Measurements from ENCODE around the gene TCTA.

The TCTA gene

DNA sequence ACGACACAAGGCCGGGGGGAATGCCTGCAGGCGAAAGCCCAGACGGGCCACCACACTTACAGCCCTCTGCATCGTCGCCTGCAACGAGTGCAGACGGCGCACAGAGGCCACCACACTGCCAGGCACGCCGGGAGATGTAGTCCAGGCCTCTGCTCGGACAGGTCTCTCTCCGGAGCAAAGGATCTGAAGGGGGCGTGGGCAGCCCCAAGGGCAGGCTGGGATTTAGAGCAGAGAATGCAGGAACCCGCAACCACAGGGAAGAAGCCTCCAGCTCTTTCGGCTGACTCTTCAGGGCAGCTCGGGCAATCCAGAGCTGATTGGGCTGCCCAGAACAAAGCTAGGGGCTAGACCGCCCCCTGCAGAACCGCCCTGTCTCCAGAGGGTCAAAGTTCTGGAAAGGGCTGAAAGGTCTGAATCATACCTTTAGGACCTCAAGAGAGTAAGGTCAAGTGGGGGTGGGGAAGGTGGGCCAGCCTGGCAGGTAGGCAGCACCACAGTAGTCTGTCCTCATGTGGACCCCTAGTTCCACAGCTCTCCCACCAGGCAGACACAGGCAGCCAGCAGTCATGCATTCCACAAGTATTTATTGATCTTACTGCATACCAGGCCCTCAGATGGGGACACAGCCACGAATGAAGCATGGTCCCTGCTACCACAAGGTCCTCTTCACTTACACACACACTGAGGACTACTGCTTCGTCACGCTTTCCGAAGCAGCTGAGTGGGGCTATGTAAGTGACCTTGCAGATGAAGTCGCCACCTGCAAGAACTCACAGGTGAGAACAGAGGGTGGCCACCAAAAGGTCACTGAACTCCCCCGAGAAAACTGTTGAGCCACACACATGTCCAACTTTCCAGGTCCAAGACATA, 10.4 kb downstream of the TCTA start, which contains the start of gene AMT:
Gene AMT (minus strand): TSS at position 95 of the 870 bp plus-strand sequence. CDS start 23 bp downstream, at position 72.
- TF ChIP-seq, protein P1, sequence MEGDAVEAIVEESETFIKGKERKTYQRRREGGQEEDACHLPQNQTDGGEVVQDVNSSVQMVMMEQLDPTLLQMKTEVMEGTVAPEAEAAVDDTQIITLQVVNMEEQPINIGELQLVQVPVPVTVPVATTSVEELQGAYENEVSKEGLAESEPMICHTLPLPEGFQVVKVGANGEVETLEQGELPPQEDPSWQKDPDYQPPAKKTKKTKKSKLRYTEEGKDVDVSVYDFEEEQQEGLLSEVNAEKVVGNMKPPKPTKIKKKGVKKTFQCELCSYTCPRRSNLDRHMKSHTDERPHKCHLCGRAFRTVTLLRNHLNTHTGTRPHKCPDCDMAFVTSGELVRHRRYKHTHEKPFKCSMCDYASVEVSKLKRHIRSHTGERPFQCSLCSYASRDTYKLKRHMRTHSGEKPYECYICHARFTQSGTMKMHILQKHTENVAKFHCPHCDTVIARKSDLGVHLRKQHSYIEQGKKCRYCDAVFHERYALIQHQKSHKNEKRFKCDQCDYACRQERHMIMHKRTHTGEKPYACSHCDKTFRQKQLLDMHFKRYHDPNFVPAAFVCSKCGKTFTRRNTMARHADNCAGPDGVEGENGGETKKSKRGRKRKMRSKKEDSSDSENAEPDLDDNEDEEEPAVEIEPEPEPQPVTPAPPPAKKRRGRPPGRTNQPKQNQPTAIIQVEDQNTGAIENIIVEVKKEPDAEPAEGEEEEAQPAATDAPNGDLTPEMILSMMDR (IDR thresholded peaks at IDR 0.05; ENCODE audit: low read depth, low read length), result no peak
- no peak within 1 kb of the TSS for H3K4me3 ChIP-seq (ENCODE audit: low read depth, low read length)

DNA sequence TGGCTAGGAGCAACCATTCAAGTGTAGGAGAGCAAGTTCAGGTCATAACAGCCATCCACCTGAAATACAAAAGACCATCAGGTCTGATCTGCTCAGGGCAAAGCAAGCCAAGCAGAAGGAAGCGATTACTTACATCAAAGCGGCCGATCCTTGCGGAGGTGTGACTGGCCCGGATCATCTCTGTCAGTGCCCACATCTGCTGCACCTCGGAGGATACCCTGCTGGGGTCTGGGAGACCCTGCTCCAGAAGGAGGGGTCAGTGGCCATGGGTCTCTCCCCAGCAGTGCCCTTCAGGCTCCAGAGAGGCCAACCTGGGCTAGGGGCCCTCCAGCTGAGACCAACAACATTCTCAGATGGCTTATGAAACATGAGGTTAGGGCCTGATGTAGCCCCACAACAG, 12.6 kb downstream of the TCTA start:
- no peak overlapping the region for H3K4me3 ChIP-seq (ENCODE audit: low read depth, low read length)
- TF ChIP-seq, protein P1 (IDR thresholded peaks at IDR 0.05; ENCODE audit: low read depth, low read length), result no peak

DNA sequence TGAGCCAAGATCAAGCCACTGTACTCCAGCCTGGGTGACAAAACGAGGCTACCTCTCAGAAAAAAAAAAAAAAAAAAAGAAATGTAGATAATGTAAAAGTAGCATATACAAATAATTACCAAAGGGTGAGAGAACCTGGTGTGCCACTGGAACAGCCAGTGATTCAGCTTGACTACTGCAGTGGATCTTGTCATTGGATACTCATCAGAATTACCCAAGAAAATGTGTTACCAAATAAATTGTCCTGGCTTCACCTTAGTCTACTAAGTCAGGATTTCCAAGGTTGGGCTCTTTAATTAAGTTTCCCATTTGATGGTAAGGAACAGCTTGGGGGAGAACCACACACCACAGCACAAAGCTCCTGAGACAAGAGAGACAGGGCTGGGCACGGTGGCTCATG, 15.4 kb downstream of the TCTA start:
- TF ChIP-seq, protein P1 (IDR thresholded peaks at IDR 0.05; ENCODE audit: low read depth, low read length), result no peak
- no peak overlapping the region for H3K4me3 ChIP-seq (ENCODE audit: low read depth, low read length)

DNA sequence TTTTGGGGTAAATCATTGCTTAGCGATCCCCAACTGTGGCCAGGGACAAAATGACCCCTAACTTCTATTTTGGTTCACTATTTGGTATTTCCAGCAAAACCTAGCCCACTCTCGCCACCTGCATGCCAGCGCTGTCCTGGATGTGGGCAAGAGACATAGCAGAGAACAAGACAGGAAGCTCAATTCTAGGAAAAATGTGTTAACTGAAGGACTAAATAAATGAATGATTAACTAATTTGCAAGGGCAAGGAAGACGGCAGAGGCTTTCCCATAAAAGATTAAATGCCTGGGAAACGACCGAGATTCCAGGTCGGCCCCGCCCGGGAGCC, 16.5 kb downstream of the TCTA start:
- TF ChIP-seq, protein P1 (IDR thresholded peaks at IDR 0.05; ENCODE audit: low read depth, low read length), result no peak
- H3K4me3 ChIP-seq (ENCODE audit: low read depth, low read length), result peak overlapping the region; percentile 67

DNA sequence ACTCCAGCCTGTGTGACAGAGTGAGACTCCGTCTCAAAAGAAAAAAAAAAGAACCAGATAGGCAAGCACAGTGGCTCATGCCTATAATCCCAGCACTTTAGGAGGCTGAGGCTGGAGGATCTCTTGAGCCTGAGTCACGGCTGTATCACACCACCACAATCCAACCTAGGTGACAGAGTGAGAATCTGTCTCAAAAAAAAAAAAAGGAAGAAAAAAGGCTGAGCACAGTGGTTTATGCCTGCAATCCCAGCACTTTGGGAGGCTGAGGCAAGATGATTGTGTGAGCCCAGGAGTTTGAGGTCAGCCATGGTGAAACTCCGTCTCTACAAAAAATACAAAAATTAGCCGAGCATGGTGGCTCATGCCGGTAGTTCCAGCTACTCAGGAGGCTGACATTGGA, 22.5 kb downstream of the TCTA start:
- no peak overlapping the region for H3K4me3 ChIP-seq (ENCODE audit: low read depth, low read length)
- TF ChIP-seq, protein P1 (IDR thresholded peaks at IDR 0.05; ENCODE audit: low read depth, low read length), result no peak

DNA sequence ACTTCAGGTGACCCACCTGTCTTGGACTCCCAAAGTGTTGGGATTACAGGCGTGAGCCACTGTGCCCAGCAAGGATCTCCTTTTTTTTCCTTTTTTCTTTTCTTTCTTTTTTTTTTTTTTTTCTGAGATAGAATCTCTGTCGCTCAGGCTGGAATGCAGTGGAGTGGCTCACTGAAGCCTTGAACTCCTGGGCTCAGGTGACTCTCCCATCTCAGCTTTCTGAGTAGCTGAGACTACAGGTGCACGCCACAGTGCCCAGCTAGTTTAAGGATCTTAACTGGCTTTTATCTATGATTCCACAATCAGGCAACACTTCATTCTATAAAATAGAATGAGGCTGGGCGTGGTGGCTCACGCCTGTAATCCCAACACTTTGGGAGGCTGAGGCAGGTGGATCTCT, 33.2 kb downstream of the TCTA start:
- TF ChIP-seq, protein P1 (IDR thresholded peaks at IDR 0.05; ENCODE audit: low read depth, low read length), result no peak
- no peak overlapping the region for H3K4me3 ChIP-seq (ENCODE audit: low read depth, low read length)

DNA sequence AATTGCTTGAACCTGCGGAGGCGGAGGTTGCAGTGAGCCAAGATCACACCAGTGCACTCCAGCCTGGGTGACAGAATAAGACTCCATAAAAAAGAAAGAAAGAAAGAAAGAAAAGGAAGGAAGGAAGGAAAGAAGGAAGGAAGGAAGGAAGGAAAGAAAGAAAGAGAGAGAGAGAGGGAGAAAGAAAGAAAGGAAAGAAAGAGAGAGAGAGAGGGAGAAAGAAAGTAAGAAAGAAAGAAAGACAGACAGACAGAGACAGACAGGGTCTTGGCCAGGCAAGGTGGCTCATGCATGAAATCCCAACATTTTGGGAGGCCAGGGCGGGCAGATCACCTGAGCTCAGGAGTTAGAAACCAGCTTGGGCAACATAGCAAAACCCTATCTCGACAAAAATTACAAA, 41.4 kb downstream of the TCTA start:
- H3K4me3 ChIP-seq (ENCODE audit: low read depth, low read length), result no peak overlapping the region
- TF ChIP-seq, protein P1 (IDR thresholded peaks at IDR 0.05; ENCODE audit: low read depth, low read length), result no peak
